Neuronal stem cell (in vitro differentiated cells): ENCODE results near the gene CLIC4.
"Not testable (repeated sequence)": the region's sequence is repeated elsewhere in the genome, so short reads cannot be mapped to it uniquely, and the experiment has no call there.

Experiments
- DNase-seq: peaks from one replicate; pipeline ENCODE4 v3.0.0-alpha.2; 2013; ENCODE audit warnings: low spot score
- H2AFZ ChIP-seq: one replicate; pipeline ENCODE4 v1.6.1; 2013; ENCODE audit warnings: mild to moderate bottlenecking, low read length, inconsistent platforms
- H2AK5ac ChIP-seq: 2 replicates; pipeline ENCODE4 v1.6.1; 2013; ENCODE audit warnings: low read depth, mild to moderate bottlenecking, inconsistent platforms, low read length, moderate library complexity, mixed read lengths
- H2BK120ac ChIP-seq: 2 replicates; pipeline ENCODE4 v1.6.1; 2013; ENCODE audit warnings: low read depth, mild to moderate bottlenecking, inconsistent platforms, low read length, moderate library complexity, mixed read lengths
- H2BK12ac ChIP-seq: one replicate; pipeline ENCODE4 v1.6.1; 2013; ENCODE audit warnings: low read length, inconsistent platforms
- H2BK15ac ChIP-seq: 2 replicates; pipeline ENCODE4 v1.6.1; 2013; ENCODE audit warnings: mild to moderate bottlenecking, low read length, inconsistent platforms, mixed read lengths
- H2BK5ac ChIP-seq: one replicate; pipeline ENCODE4 v1.6.1; 2013; ENCODE audit warnings: inconsistent platforms, mild to moderate bottlenecking, low read length, moderate library complexity
- H3K14ac ChIP-seq: one replicate; pipeline ENCODE4 v1.6.1; 2013; ENCODE audit warnings: low read length, inconsistent platforms
- H3K18ac ChIP-seq: 2 replicates; pipeline ENCODE4 v1.6.1; 2013; ENCODE audit warnings: low read length, inconsistent platforms
- H3K23ac ChIP-seq: 2 replicates; pipeline ENCODE4 v1.6.1; 2013; ENCODE audit warnings: low read depth, mild to moderate bottlenecking, mixed read lengths, low read length, inconsistent platforms; ENCODE audit not compliant: poor library complexity
- H3K27ac ChIP-seq: replicated peaks from 3 replicates; pipeline ENCODE4 v1.5.1; 2013; ENCODE audit warnings: low read length, inconsistent platforms
- H3K27me3 ChIP-seq, 3 experiments: 2 replicates each; pipeline ENCODE4 v1.6.1; 2013; ENCODE audit warnings: low read length in 3 of 3, mild to moderate bottlenecking in 2 of 3, inconsistent platforms in 1 of 3, low read depth in 1 of 3, mixed read lengths in 1 of 3, moderate library complexity in 1 of 3; ENCODE audit not compliant: control insufficient read depth in 3 of 3, insufficient read depth in 3 of 3
- H3K36me3 ChIP-seq, 2 donors: replicated peaks in 1 of 2; 2 replicates each; pipeline ENCODE4 v1.6.1; 2013; ENCODE audit warnings: low read length in 2 of 2; ENCODE audit not compliant: control insufficient read depth in 2 of 2, insufficient read depth in 2 of 2
- H3K4ac ChIP-seq: 2 replicates; pipeline ENCODE4 v1.6.1; 2013; ENCODE audit warnings: inconsistent platforms, mild to moderate bottlenecking, low read length, moderate library complexity
- H3K4me1 ChIP-seq, 2 donors: 1 replicate in 1 of 2; 2 replicates in 1 of 2; pipeline ENCODE4 v1.6.1; 2013; ENCODE audit warnings: low read length in 2 of 2, low read depth in 1 of 2; ENCODE audit not compliant: control insufficient read depth in 2 of 2, insufficient read depth in 1 of 2
- H3K4me2 ChIP-seq: one replicate; pipeline ENCODE4 v1.6.1; 2013; ENCODE audit warnings: mild to moderate bottlenecking, low read length, inconsistent platforms; ENCODE audit not compliant: insufficient read depth, poor library complexity, severe bottlenecking
- H3K4me3 ChIP-seq, 2 donors: 2 replicates each; pipeline ENCODE4 v1.5.1; 2013; ENCODE audit warnings: low read length in 2 of 2, mild to moderate bottlenecking in 2 of 2, inconsistent platforms in 1 of 2, moderate library complexity in 1 of 2
- H3K79me1 ChIP-seq: one replicate; pipeline ENCODE4 v1.6.1; 2013; ENCODE audit warnings: low read depth, mild to moderate bottlenecking, inconsistent platforms, low read length, moderate library complexity
- H3K9ac ChIP-seq: one replicate; pipeline ENCODE4 v1.6.1; 2013; ENCODE audit warnings: mild to moderate bottlenecking, low read depth, low read length, inconsistent platforms; ENCODE audit not compliant: poor library complexity
- H3K9me3 ChIP-seq, 2 donors: replicated peaks in 1 of 2; 2 replicates each; pipeline versions ENCODE3 to v1.6.1; 2013; ENCODE audit warnings: low read length in 2 of 2, mild to moderate bottlenecking in 2 of 2, inconsistent platforms in 1 of 2, low read depth in 1 of 2, mixed read lengths in 1 of 2, moderate library complexity in 1 of 2; ENCODE audit not compliant: control insufficient read depth in 2 of 2, insufficient read depth in 1 of 2
- H4K8ac ChIP-seq: one replicate; pipeline ENCODE4 v1.6.1; 2013; ENCODE audit warnings: low read depth, mild to moderate bottlenecking, inconsistent platforms, low read length, moderate library complexity
- H4K91ac ChIP-seq: one replicate; pipeline ENCODE4 v1.6.1; 2013; ENCODE audit warnings: low read length, low read depth, mild to moderate bottlenecking, inconsistent platforms; ENCODE audit not compliant: poor library complexity
- WGBS, 2 donors: extraction: QIAGEN DNeasy Blood & Tissue Kit; methylation state at CpG; one replicate each; pipeline ENCODE4 v1.1.7; 2013; ENCODE audit warnings: missing lambda C conversion rate in 2 of 2, mixed read lengths in 1 of 2; ENCODE audit not compliant: insufficient read length in 2 of 2, insufficient replicate concordance in 1 of 2; ENCODE audit errors: extremely low coverage in 2 of 2; 5-methylcytosine and 5-hydroxymethylcytosine counted together

CLIC4 gene

GRCh38 chr1:24794130-24794502, 48.9 kb downstream of the CLIC4 start:
- H3K9me3 ChIP-seq = peaks cover 6 to 15% of the 10 kb centered on the region in 2 donors
- not testable (repeated sequence) for H4K8ac ChIP-seq, H2AFZ ChIP-seq, H3K4me1 ChIP-seq, H3K4me2 ChIP-seq, H3K14ac ChIP-seq, H3K18ac ChIP-seq, H2BK5ac ChIP-seq, H3K4ac ChIP-seq, H2BK12ac ChIP-seq, H3K4me3 ChIP-seq, H2AK5ac ChIP-seq, H3K9ac ChIP-seq, H2BK120ac ChIP-seq, H3K27me3 ChIP-seq, H3K23ac ChIP-seq, H3K27ac ChIP-seq, H4K91ac ChIP-seq, H2BK15ac ChIP-seq, H3K79me1 ChIP-seq, DNase-seq
- no CpG with 5 or more reads among the region's 2 CpGs for WGBS, 2 donors
- peaks cover 7 to 15% of the 10 kb centered on the region in 2 donors for H3K36me3 ChIP-seq

DNA sequence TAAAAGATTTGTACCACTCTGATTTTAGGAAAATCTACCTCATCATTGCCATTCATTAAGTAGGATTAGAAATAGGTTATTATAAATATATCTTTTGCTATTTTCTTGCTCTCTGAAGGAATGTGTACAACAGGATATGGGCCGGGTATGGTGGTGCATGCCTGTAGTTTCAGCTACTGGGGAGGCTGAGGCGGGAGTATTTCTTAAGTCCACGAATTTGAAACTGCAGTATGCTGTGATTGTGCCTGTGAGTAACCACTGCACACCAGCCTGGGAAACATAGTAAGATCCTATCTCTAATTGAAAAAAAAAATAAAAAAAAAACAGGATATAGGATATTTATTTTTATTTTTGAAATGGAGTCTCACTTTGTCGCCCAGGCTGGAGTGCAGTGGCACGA, 50.0 kb downstream of the CLIC4 start:
- H3K4me3 ChIP-seq = no peak overlapping the region
- H2BK120ac ChIP-seq = no peak overlapping the region
- no peak overlapping the region for H3K18ac ChIP-seq
- H2BK5ac ChIP-seq = no peak overlapping the region
- H2AK5ac ChIP-seq = no peak overlapping the region
- H3K4me1 ChIP-seq = no peaks in the 10 kb centered on the region
- no peak overlapping the region for H2BK15ac ChIP-seq
- no peak overlapping the region for H4K8ac ChIP-seq
- no CpG with 5 or more reads among the region's 5 CpGs for WGBS, 2 donors
- H3K9me3 ChIP-seq = peaks cover 6 to 15% of the 10 kb centered on the region in 2 donors
- H4K91ac ChIP-seq = no peak overlapping the region
- H3K79me1 ChIP-seq = peaks cover 7% of the 10 kb centered on the region
- H2BK12ac ChIP-seq = no peak overlapping the region
- H3K4ac ChIP-seq = no peak overlapping the region
- H3K27me3 ChIP-seq = no peaks in the 10 kb centered on the region
- H3K4me2 ChIP-seq = no peak overlapping the region
- H3K9ac ChIP-seq = no peak overlapping the region
- no peak overlapping the region for H3K27ac ChIP-seq
- DNase-seq = no peak
- H3K23ac ChIP-seq = no peak overlapping the region
- no peak overlapping the region for H3K14ac ChIP-seq
- H2AFZ ChIP-seq = no peak overlapping the region
- peaks cover 7 to 15% of the 10 kb centered on the region in 2 donors for H3K36me3 ChIP-seq

DNA sequence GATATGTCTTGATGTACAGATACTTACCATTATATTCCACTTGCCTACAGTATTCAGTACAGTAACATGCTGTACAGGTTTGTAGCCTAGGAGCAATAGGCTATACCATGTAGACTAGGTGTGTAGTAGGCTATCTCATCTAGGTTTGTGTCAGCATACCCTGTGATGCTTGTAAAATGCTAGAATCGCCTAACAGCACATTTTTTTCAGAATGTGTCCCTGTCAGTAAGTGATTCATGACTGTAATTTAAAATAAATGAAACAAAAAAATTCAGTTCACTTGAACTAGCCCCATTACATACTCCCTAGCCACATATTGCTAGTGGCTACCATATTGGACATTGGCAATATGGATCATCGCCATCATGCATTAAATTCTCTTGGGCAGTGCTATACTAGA, 51.3 kb downstream of the CLIC4 start:
- Histone ChIP-seq H3K4me1 (no peaks in the 10 kb centered on the region), H3K4me3 (no peak overlapping the region), H2BK5ac (no peak overlapping the region), H2BK15ac (no peak overlapping the region), H4K8ac (no peak overlapping the region), H3K36me3 (peaks cover 5 to 21% of the 10 kb centered on the region in 2 donors), H3K9me3 (peaks cover 4 to 15% of the 10 kb centered on the region in 2 donors), H2AFZ (no peak overlapping the region), H2BK12ac (no peak overlapping the region), H3K9ac (no peak overlapping the region), H3K4me2 (no peak overlapping the region), H3K4ac (no peak overlapping the region), H3K14ac (no peak overlapping the region), H3K27me3 (no peaks in the 10 kb centered on the region), H2BK120ac (no peak overlapping the region), H3K18ac (no peak overlapping the region), H3K79me1 (peaks cover 3% of the 10 kb centered on the region), H3K27ac (no peak overlapping the region), H3K23ac (no peak overlapping the region), H4K91ac (no peak overlapping the region), H2AK5ac (no peak overlapping the region)
- no CpG with 5 or more reads among the region's 2 CpGs for WGBS, 2 donors
- no peak for DNase-seq

DNA sequence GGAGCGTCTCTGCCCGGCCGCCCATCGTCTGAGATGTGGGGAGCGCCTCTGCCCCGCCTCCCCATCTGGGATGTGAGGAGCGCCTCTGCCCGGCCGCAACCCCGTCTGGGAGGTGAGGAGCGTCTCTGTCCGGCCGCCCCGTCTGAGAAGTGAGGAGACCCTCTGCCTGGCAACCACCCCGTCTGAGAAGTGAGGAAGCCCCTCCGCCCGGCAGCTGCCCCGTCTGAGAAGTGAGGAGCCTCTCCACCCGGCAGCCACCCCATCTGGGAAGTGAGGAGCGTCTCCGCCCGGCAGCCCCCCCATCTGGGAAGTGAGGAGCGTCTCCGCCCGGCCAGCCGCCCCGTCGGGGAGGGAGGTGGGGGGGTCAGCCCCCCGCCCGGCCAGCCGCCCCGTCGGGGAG, 54.0 kb downstream of the CLIC4 start:
- DNase-seq, H3K4me3 ChIP-seq, H3K14ac ChIP-seq, H3K79me1 ChIP-seq, H4K91ac ChIP-seq, H3K9ac ChIP-seq, H2BK5ac ChIP-seq, H3K4me1 ChIP-seq, H2AFZ ChIP-seq, H3K4me2 ChIP-seq, H3K18ac ChIP-seq, H2AK5ac ChIP-seq, H3K23ac ChIP-seq, H2BK12ac ChIP-seq, H2BK15ac ChIP-seq, H3K27ac ChIP-seq, H3K4ac ChIP-seq, H2BK120ac ChIP-seq, H3K27me3 ChIP-seq, H4K8ac ChIP-seq: not testable (repeated sequence)
- peaks cover 5 to 33% of the 10 kb centered on the region in 2 donors for H3K36me3 ChIP-seq
- no CpG with 5 or more reads among the region's 33 CpGs for WGBS, 2 donors
- H3K9me3 ChIP-seq = peaks cover 4 to 15% of the 10 kb centered on the region in 2 donors
